Measurements from ENCODE around the gene HDAC4.
"Not testable (repeated sequence)": the region's sequence is repeated elsewhere in the genome, so short reads cannot be mapped to it uniquely, and the experiment has no call there.

The HDAC4 gene

GRCh38 chr2:239186516-239187357 lies 214.1 kb downstream of the HDAC4 start:
- no peak for DNase-seq (ENCODE audit: low read depth)

DNA sequence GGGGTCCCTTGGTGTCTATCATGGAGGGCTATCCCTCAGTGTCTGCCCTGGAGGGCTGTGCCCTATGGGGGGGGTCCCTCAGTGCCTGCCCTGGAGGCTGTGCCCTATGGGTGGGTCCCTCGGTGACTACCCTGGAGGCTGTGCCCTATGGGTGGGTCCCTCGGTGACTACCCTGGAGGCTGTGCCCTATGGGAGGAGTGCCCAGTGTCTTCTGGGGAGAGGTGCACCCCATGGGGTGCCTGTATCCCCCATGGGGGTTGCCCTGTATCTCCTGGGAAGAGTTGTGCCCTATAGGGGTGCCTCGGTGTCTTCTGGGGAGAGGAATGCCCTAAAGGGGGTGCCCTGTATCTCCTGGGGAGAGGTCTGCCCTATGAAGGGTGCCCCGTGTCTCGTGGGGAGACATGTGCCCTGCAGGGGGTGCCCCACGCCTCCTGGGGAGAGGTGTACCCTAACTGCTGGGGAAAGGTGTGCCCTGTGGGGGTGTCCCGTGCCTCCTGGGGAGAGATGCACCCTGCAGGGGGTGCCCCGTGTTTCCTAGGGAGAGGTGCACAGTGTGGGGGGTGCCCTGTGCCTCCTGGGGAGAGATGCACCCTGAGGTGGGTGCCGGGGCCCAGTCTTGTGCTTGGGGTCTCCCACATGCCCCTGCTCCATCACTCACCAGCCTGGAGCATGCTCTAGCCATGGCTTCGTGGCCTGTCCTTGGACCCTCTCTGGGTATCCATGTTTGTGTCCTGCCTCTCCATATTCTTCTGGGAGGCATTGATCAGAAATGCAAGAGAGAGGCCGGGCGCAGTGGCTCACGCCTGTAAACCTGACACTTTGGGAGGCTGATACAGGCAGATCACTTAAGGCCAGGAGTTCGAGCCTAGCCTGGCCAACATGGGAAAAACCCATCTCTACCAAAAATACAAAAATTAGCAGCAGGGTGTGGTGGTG lies 215.6 kb downstream of the HDAC4 start:
- no peak for DNase-seq (ENCODE audit: low read depth)

GRCh38 chr2:239184179-239184578 lies 216.6 kb downstream of the HDAC4 start:
- no peak for DNase-seq (ENCODE audit: low read depth)

DNA sequence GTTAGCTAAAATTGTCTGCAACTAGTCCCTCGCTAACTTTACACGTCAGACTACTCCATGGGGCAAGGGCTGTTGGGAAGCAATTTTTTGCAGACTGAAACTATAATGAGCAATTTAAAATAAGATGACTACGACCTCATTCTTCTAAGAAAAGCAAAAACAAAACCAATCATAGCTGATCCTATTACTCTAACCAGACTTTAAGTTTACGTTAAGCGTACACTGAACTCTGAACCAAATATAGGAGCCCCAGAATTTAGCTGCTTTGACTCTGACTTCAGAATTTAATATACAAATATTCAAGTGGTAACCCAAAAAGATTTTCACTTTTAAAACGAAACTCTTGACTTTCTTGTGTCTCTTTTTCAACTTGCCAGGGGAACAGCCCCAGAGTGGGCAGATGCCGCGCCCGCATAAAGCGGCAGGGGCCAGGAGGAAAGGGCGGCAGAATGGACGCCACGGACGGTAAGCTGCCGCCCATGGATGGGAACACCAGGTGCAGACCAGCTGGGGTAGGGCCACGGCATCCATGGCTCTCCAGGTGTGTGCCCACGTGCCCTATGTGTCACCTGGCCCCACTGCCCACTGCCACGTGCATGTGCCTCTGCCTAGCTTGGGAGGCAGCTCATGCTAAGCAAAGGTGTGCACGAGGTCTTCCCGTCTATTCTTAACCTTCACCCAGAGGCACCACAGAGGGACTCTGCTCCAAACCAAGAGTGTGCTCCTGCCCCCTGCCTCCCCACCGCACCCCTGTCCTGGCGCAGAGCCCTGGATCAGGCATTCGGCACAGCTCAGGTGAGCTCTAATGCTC lies 217.6 kb downstream of the HDAC4 start:
- no peak for DNase-seq (ENCODE audit: low read depth)

DNA sequence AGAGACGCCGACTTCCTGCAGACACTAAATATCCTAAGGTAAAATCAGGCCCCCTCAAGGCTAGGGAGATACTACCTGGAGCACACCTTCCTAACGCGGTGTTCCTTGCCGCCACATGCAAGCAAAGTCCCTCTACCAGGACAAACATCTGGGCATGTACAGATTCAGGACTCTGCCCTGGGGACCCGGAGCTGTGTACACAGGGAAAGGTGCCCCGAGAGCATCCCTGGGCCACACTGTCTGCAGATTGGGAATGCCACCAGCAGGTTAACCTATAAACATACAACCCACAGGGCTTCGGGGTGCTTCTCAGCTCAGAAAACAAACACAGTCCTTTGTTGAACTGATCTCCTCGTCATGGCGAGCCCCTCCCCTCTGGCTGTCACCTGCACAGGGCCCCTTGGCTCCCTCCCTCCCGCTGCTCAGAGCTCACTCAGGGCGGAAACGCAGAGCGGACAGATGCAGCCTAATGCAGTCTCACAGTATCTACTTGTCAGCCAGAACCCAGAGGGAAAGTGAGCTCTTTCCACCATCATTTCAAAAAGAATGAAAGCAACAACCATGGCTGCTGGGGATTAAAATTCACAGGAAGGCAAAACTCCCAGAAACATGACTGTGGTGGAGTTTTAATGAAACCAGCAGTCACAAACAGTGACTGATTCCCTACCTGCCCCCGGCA lies 218.8 kb downstream of the HDAC4 start:
- DNase-seq (ENCODE audit: low read depth): no peak

GRCh38 chr2:239181074-239181902 lies 219.5 kb downstream of the HDAC4 start:
- DNase-seq (ENCODE audit: low read depth): no peak

DNA sequence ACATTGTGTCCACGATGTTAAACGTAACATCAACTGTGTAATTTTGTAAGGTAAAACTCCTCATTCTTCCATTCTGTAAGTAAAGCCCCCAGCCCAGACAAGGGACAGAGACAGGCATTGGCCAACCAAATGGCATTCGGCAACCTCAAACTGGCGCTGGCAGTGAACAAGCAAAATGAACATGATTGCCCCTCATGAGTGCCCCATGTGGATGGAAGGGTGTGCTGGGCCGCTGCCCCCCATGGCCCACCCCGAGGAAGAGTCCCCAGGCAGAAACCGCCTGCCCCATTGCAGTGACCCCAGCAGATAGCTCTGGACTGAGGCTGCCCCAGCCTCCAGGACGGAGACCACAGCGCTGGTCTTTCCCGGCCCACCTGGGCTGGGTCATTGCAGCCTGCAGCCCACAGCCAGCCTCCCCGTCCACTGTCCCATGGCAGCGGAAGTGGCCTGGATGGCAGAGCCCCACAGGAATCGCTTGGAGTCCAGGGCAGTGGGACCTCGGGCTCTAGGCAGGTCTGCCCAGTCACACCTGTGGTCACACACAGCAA lies 220.2 kb downstream of the HDAC4 start:
- no peak for DNase-seq (ENCODE audit: low read depth)

GRCh38 chr2:239179851-239180371 lies 220.9 kb downstream of the HDAC4 start:
- DNase-seq (ENCODE audit: low read depth): no peak

DNA sequence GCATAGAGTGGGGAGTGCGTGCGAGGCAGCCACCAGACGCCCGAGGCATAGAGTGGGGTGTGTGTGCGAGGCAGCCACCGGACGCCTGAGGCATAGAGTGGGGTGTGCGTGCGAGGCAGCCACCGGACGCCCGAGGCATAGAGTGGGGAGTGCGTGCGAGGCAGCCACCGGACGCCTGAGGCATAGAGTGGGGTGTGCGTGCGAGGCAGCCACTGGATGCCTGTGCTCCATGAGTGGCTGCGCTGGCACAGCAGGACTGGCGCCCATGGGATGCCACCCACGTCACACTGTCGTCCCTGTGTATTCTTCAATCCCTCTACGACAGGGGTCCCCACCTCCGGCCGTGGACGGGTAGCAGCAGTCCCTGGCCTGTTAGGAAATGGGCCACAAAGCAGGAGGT lies 221.9 kb downstream of the HDAC4 start:
- no peak for DNase-seq (ENCODE audit: low read depth)

- DNase-seq (ENCODE audit: low read depth): no peak
Measured at GRCh38 chr2:239178484-239178883, 222.3 kb downstream of the HDAC4 start.

- DNase-seq (ENCODE audit: low read depth): no peak
Measured at GRCh38 chr2:239177908-239178307, 222.9 kb downstream of the HDAC4 start.

DNA sequence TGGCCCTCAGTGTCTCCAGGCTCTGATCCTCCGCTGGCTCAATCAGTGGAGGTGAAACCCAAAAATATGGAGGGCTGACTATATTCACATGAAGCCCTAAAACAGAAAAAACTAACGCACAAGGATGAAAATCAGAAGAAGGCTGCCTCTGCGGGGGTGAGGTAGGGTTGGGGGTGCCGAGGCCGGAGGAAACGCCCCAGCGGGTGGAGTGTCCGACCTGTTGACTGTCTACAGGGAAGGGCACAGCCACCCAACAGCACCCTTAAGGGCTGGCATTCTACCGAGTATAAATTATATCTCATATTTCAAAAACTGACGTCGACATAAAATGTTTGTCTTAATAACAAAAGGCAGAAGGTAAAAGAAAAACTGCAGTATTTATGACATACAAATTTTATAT lies 223.5 kb downstream of the HDAC4 start:
- DNase-seq (ENCODE audit: low read depth): no peak

GRCh38 chr2:239176138-239176803 lies 224.5 kb downstream of the HDAC4 start:
- DNase-seq (ENCODE audit: low read depth): not testable (repeated sequence)

DNA sequence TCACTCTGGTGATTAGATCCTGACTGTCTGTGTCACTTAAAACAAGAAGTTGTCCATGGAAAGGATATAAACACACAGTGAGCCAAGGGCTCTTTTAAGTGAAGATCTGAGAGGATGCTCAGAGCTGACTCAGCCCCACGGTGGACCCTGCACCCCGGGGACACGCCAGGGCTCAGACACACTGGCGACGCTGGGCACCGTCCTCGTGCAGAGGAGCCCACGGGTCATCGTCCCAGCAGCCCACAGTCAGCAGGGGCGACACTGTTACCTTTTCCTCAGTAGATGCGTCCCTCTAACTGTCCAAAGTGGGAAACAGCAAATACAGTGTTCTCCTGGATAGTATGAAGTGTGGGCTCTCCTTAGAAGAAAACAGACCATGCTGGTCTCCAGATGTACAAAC lies 225.6 kb downstream of the HDAC4 start:
- no peak for DNase-seq (ENCODE audit: low read depth)

DNA sequence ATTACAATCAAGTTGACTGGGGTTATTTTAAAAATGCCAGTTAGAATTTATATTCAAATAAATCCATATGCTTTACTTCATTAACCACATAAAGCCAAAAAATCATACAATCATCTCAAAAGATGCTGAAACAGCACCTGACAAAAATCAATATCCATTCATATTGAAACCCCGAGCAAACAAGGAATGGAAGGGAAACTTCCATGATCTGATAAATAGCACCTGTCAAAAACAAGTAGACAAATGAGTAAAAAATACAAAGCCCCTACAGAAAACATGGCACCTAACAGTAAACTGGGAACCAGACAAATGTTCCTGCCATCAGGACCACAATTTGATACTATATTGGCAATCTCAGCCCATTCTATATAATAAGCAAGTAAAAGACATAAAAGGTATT lies 227.5 kb downstream of the HDAC4 start:
- no peak for DNase-seq (ENCODE audit: low read depth)

- no peak for DNase-seq (ENCODE audit: low read depth)
Measured at GRCh38 chr2:239171643-239172042, 229.2 kb downstream of the HDAC4 start.

DNA sequence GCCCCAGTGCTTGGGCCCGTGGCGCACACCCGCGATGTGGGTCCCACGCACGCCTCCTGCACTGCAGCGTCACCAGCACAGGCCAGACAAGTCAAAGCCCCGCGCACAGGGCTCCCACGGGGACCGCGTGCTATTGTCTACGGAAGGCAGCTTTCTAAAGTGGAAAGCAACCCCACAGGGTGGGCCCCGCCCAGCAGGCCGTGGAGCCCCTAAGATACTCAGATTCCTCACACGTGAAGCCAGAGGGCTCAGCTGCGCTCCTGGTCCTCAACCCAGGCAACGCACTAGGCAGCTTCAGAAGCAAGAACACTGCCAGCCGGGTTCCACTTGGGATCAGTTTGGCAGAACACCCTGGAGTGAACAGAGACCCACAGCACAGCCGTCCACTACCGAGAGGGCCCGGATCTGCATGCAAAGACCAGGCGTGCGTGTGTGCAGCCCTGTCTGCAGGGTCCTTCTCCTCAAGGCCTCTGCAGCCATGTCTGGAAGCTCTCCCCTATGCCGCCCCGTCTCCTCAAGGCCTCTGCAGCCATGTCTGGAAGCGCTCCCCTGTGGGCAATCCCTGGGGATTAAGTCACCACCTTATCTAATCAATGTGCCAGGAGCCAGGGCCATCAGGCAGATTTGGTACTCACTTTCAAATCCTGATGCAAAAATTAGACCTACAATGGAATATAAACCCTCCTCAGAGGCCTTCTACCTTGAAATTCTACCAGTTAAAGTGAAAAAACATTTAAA lies 231.3 kb downstream of the HDAC4 start:
- DNase-seq (ENCODE audit: low read depth): no peak

- DNase-seq (ENCODE audit: low read depth): no peak
Measured at GRCh38 chr2:239168575-239168974, 232.2 kb downstream of the HDAC4 start.

Measured in activated T-helper 1 cell treated with Interleukin-2 at 50 U/mL for 16 hours (primary cell).